H1 (cell line): ENCODE data around the gene DCHS1. TPM values are rescaled to one million over a fixed set of nuclear protein-coding genes. Genes with fewer than 3 reads are reported as not detected.

ENCODE experiments used
- ASH2L ChIP-seq: fragments of 200-600, 300-600 bp; sonication (generic); IDR thresholded peaks from one replicate; pipeline ENCODE4 v1.7.1; 2017; ENCODE audit warnings: low read length
- ATF3 ChIP-seq: IDR thresholded peaks from 2 replicates; pipeline ENCODE4 v1.6.1; 2011; ENCODE audit warnings: low read depth, mild to moderate bottlenecking, low read length; ENCODE audit not compliant: insufficient read depth
- BCL11A ChIP-seq, 2 experiments: IDR thresholded peaks; one replicate each; pipeline ENCODE4 v1.6.1; 2011; ENCODE audit warnings: low read depth in 2 of 2, low read length in 2 of 2, mild to moderate bottlenecking in 2 of 2
- BRCA1 ChIP-seq: IDR thresholded peaks from 2 replicates; pipeline ENCODE4 v1.6.1; 2012; ENCODE audit warnings: low read depth, low read length, improper control_type of control experiment
- CBX5 ChIP-seq: fragments of 300-800, 300-1000 bp; sonication (generic); IDR thresholded peaks from 2 replicates; pipeline ENCODE4 v1.7.1; 2016; ENCODE audit warnings: antibody characterized with exemption, low read length, low read depth
- CHD1 ChIP-seq: IDR thresholded peaks from 2 replicates; pipeline ENCODE4 v1.6.1; 2012; ENCODE audit warnings: low read depth, low read length, improper control_type of control experiment
- CHD2 ChIP-seq: IDR thresholded peaks from 2 replicates; pipeline ENCODE4 v1.6.1; 2012; ENCODE audit warnings: low read length, improper control_type of control experiment
- CREB1 ChIP-seq: IDR thresholded peaks from 2 replicates; pipeline ENCODE4 v1.6.1; 2012; ENCODE audit warnings: inconsistent platforms
- EP300 ChIP-seq, 2 experiments: IDR thresholded peaks; 1 replicate in 1 of 2; 2 replicates in 1 of 2; pipeline ENCODE4 v1.6.1; 2011 to 2012; ENCODE audit warnings: low read depth in 2 of 2, low read length in 2 of 2, mild to moderate bottlenecking in 2 of 2, borderline replicate concordance in 1 of 2, inconsistent platforms in 1 of 2, moderate library complexity in 1 of 2
- FOSL1 ChIP-seq: IDR thresholded peaks from 2 replicates; pipeline ENCODE4 v1.6.1; 2011; ENCODE audit warnings: mild to moderate bottlenecking, low read depth, low read length, moderate library complexity; ENCODE audit not compliant: insufficient read depth
- GTF2F1 ChIP-seq: IDR thresholded peaks from 2 replicates; pipeline ENCODE4 v1.6.1; 2012; ENCODE audit warnings: low read depth, low read length, improper control_type of control experiment, borderline replicate concordance
- JUND ChIP-seq: IDR thresholded peaks from 2 replicates; pipeline ENCODE4 v1.6.1; 2011; ENCODE audit warnings: mild to moderate bottlenecking, improper control_type of control experiment, low read length
- KDM4A ChIP-seq: IDR thresholded peaks from one replicate; pipeline ENCODE4 v1.7.1; 2012; ENCODE audit warnings: low read depth, mild to moderate bottlenecking, moderate library complexity, low read length, inconsistent platforms; ENCODE audit not compliant: severe bottlenecking
- KDM5A ChIP-seq: fragments of 200-600 bp; IDR thresholded peaks from 2 replicates; pipeline ENCODE4 v1.7.1; 2012; ENCODE audit warnings: mild to moderate bottlenecking, low read length, inconsistent platforms, mixed read lengths
- PHF8 ChIP-seq: fragments of 200-600 bp; sonication (generic); conservative IDR thresholded peaks from 2 replicates; pipeline ENCODE4 v1.7.1; 2012; ENCODE audit warnings: low read depth, mild to moderate bottlenecking, inconsistent platforms, low read length, moderate library complexity
- POU5F1 ChIP-seq: IDR thresholded peaks from 2 replicates; pipeline ENCODE4 v1.6.1; 2011; ENCODE audit warnings: low read depth, mild to moderate bottlenecking, low read length, moderate library complexity
- RBBP5 ChIP-seq: IDR thresholded peaks from 2 replicates; pipeline ENCODE4 v1.7.1; 2012; ENCODE audit warnings: low read depth, mild to moderate bottlenecking, inconsistent platforms, low read length, moderate library complexity, borderline replicate concordance
- RFX5 ChIP-seq: IDR thresholded peaks from 2 replicates; pipeline ENCODE4 v1.6.1; 2011; ENCODE audit warnings: low read depth, low read length, improper control_type of control experiment, borderline replicate concordance
- SP1 ChIP-seq: IDR thresholded peaks from 2 replicates; pipeline ENCODE4 v1.6.1; 2011; ENCODE audit warnings: low read depth, low read length
- SP4 ChIP-seq: IDR thresholded peaks from 2 replicates; pipeline ENCODE4 v1.6.1; 2012; ENCODE audit warnings: low read length, inconsistent platforms
- TAF1 ChIP-seq: IDR thresholded peaks from 2 replicates; pipeline ENCODE4 v1.6.1; 2011; ENCODE audit warnings: mild to moderate bottlenecking, low read depth, low read length
- TAF7 ChIP-seq: optimal IDR thresholded peaks from 2 replicates; pipeline ENCODE3; 2011; ENCODE audit warnings: low read depth, mild to moderate bottlenecking, inconsistent platforms, low read length, moderate library complexity, borderline replicate concordance
- TEAD4 ChIP-seq: IDR thresholded peaks from 2 replicates; pipeline ENCODE4 v1.6.1; 2012; ENCODE audit warnings: low read depth, low read length, inconsistent platforms, mixed read lengths
- ZNF274 ChIP-seq: IDR thresholded peaks from 2 replicates; pipeline ENCODE4 v1.7.0; 2012; ENCODE audit warnings: low read length, borderline replicate concordance; ENCODE audit errors: extremely low read depth
- polyA plus RNA-seq, 7 experiments: library from polyadenylated mRNA; depleted of rRNA in 3 of 7; stranded (reverse) in 5 of 7; unstranded in 2 of 7; fragments of >200 nt in 5 of 7; fragments of 200-250 nt in 2 of 7; gene quantifications; 1 replicate in 5 of 7; 2 replicates in 1 of 7; 4 replicates in 1 of 7; pipeline versions ENCODE4 v1.2.1 to v1.2.3, GENCODE V29; 2011 to 2013; ENCODE audit warnings: missing spikeins in 2 of 7, mixed read lengths in 2 of 7
- total RNA-seq: library from RNA; stranded (reverse); fragmentation: NEBNext Ultra II Directional; extraction: Animal tissue kit (Norgen Biotek cat#: 25700); gene quantifications from 2 replicates; pipeline ENCODE4 v1.2.1, GENCODE V29; 2021

DCHS1 gene
- total and polyA plus RNA-seq, 2 of the 8 experiments (the other 6 are each of a cell fraction or from before 2014, with no cell fraction given) = 8.2 to 10.5 TPM

GRCh38 chr11:6682936-6683861 is 27.6 kb upstream of the DCHS1 start, which contains the start of gene MRPL17 (continued):
- TF ChIP-seq RFX5 (no peak), SP1 (0 out of 2 replicates have a peak, but pooled peaks have one; percentile 20), TAF1 (peak; percentile 94), KDM5A (no peak), ATF3 (0 out of 2 replicates have a peak, but pooled peaks have one; percentile 14), EP300 (IDR thresholded peaks at IDR 0.05; ENCODE audit: borderline replicate concordance in 1 of 2, low read depth in 2 of 2, low read length in 2 of 2) (no peak), ASH2L (peak; percentile 82), CBX5 (no peak), KDM4A (peak; percentile 65), CREB1 (0 out of 2 replicates have a peak, but pooled peaks have one; percentile 22), SP4 (peak; percentile 80; the same call in 1 of the 2 replicates), POU5F1 (no peak), CHD1 (no peak), GTF2F1 (no peak), PHF8 (peak; percentile 98), ZNF274 (no peak), TAF7 (peak; percentile 88), BRCA1 (no peak), CHD2 (no peak; the same call in 1 of the 2 replicates), RBBP5 (no peak), TEAD4 (0 out of 2 replicates have a peak, but pooled peaks have one; percentile 1), FOSL1 (no peak), BCL11A (IDR thresholded peaks at IDR 0.05; ENCODE audit: low read depth in 2 of 2, low read length in 2 of 2) (no peak), JUND (0 out of 2 replicates have a peak, but pooled peaks have one; percentile 9)
- TF ChIP-seq, all 59 proteins: peak for 25
